CD1c-positive myeloid dendritic cell (primary cell): ENCODE results near the gene MYO6.

Experiments
- DNase-seq: peaks from one replicate; pipeline ENCODE4 v3.0.0-alpha.2; 2016; ENCODE audit errors: extremely low spot score

Gene MYO6

GRCh38 chr6:75946146-75946831 is 197.2 kb downstream of the MYO6 start:
- no peak for DNase-seq

DNA sequence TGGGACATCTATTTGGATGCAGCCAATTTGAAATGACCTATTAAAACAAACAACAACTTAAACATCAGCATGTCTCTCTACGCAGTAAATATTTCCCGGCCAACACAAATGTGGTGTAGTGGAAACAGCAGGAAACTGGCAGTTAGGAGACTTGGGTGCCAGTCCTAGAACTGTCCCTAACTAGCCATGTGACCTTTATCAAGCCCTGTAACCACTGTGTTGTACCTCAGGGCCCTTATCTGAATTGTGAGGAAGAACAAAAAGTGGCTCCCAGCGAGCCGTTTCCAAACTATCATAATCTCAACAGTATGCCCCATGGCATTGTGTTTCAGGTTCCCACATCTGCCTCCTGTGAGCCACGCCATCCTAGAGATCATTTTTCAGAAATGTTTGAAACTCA is 198.9 kb downstream of the MYO6 start:
- DNase-seq, result no peak

GRCh38 chr6:75952128-75952527 is 203.1 kb downstream of the MYO6 start:
- no peak for DNase-seq

GRCh38 chr6:75963569-75963968 is 214.5 kb downstream of the MYO6 start:
- no peak for DNase-seq

DNA sequence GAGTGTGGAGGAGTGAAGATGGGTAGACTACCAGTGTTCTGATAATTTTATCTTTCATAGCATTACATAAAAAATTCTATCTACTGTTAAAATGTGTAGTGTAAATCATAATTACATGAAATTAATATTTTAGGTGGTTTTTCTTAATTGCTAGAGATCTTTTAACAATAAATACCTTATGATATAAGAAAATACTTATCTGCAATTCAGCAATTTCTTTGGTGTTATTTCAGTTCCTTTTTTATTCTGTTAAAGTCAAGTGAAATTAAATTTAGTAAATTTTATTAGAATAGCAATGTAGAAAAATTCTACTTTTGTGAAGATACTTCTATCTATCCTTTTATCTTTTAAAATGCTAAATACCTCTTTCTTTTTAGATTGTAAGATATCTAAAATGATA is 219.1 kb downstream of the MYO6 start:
- no peak for DNase-seq
